HG03103 (cell line): Measurements from ENCODE around the gene ATP6V1G2.
"Not testable (repeated sequence)": the region's sequence is repeated elsewhere in the genome, so short reads cannot be mapped to it uniquely, and the experiment has no call there.

ENCODE experiments used
- ATAC-seq: cut with Tn5 transposase; IDR thresholded peaks from one replicate; pipeline ENCODE4 v1.9.1; 2021; ENCODE audit warnings: low read depth; ENCODE audit not compliant: unreplicated experiment

ATP6V1G2 gene

DNA sequence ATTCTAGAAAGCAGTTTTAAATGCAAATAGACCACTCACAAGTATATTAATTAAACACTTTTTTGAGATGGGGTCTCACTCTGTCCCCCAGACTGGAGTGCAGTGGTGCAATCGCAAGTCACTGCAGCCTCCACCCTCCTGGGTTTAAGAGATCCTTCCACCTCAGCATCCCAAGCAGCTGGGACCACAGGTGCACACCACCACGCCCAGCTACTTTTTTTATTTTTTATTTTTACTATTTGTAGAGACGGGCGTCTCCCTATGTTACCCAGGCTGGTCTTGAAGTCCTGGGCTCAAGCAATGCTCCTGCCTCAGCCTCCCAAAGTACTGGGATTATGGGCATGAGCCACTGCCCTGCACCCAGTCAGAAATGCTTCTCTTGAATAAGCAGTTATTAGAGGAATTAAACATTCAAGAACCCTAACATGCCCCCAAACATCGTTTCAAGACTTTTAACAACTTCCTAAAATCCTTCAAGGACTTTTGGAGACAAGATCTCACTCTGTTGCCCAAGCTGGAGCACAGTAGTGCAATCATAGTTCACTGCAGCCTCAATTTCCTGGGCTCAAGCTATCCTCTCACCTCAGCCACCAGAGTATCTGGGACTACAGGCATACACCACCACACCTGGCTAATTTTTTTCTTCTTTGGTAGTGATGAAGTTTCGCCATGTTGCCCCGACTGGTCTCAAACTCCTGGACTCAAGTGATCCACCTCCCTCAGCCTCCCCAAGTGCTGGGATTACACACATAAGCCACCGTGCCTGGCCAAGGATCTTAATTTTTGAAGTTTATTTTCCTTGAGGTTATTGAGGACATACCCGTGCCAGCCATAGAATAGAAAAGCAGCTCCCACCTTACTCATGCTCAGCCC is 14.4 kb downstream of the ATP6V1G2 start:
- no peak for ATAC-seq

DNA sequence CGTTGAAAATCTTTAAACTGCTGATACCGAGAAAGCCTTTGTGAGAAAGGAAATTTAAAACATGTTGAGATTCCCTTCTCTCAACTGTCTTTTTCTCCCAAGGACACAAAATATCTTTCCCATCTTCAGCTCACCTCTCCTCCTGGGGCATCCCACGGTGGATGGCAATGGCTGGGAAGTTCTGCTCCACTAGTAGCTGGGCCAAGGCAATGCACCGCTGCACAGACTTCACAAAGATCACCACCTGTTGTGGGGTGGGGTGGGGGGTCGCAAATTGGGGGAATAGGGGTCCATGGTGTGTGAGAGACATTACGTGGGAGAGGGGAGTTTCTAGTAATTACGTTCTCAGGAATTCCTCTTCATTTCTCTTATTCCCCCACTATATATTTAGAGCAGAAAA is 15.2 kb downstream of the ATP6V1G2 start:
- ATAC-seq, result no peak

DNA sequence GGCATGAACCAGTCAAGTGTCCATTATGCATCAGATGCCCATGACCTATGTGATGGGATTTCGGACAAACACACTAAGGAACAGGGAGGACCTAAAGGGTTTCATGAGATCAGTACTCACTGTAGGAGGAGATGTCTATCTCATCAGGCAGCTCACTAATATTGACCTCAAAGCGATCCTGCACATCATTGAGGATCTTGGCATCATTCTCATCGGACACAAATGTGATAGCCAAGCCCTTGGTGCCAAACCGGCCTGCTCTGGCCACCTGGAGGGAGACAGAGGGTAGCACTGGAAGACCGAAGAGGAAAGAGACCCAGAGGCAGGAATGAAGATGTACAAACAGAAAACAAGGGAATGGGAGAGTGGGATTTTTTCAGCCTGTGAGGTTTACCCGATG is 15.7 kb downstream of the ATP6V1G2 start:
- ATAC-seq, result no peak

DNA sequence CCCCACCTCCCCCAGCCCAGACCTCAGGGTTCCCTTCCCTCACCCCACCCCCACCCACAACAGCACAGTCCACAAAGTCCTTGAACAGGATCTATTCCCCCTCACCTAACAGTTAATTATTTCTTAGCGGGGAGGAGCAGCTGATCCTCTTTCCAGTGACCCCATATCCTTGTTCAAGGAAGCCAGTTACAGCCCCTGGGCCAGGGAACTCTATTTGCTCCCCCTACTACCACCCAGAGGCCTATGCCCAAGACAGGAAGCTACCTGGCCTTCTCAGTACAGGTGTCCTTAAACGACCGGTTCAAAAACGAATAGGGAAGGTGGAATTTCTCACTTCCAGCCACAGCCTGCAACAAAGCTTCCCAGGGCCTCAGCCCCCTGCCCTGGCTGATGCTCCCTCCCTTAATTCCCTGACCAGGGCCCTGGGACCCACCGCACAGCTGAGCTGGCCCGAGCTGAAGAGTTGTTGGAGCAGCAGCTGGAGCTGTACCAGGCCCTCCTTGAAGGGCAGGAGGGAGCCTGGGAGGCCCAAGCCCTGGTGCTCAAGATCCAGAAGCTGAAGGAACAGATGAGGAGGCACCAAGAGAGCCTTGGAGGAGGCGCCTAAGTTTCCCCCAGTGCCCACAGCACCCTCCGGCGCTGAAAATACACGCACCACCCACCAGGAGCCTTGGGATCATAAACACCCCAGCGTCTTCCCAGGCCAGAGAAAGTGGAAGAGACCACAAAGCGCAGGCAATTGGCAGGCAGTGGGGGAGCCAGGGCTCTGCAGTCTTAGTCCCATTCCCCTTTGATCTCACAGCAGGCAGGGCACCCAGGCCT is 16.9 kb downstream of the ATP6V1G2 start:
- no peak for ATAC-seq

DNA sequence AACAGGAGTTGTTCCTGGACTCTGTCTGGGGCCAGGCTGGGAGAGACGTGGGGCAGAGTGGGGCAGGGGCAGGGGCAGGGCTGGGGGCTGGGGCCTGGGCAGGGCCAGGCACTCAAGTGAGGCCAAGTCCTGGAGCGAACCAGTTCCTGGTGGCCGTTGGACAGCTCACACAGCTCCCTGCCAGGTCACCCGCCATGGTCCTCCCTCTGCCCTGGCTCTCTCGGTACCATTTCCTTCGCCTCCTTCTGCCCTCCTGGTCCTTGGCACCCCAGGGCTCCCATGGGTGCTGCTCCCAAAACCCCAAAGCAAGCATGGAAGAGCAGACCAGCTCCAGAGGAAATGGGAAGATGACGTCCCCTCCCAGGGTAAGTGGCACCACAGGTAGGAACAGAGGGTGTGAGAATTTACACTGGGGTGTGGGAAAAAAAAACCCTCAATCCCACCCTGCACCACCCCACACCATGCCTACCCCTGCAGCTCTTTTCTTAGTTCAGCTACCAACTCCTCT is 17.5 kb downstream of the ATP6V1G2 start, which contains the start of gene MCCD1:
Gene MCCD1, plus strand, starts transcription at position 142 of the 508 bp plus-strand sequence. Its CDS starts 53 bp downstream, at position 195.
- ATAC-seq, result no peak

DNA sequence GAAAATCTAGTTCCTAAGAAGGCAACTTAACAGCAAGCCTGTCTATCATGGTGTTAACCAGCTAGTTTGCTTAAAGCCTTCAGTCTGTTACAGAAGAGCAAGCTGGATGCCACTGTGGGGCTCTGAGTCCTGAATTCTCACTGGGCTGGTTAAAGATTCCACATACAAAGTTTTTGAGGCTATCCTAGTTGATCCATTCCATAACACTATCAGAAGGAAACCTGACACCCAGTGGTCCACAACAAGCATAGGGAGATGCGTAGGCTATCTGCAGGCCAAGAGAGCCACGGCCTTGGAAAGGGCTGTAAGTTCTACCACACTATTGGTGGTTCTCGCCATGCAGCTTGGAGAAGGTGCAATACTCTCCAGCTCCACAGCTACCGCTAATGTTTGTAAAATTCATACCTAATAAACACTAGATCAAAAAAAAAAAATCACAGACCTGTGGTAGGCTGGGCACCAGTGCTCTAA is 18.1 kb downstream of the ATP6V1G2 start:
- no peak for ATAC-seq

DNA sequence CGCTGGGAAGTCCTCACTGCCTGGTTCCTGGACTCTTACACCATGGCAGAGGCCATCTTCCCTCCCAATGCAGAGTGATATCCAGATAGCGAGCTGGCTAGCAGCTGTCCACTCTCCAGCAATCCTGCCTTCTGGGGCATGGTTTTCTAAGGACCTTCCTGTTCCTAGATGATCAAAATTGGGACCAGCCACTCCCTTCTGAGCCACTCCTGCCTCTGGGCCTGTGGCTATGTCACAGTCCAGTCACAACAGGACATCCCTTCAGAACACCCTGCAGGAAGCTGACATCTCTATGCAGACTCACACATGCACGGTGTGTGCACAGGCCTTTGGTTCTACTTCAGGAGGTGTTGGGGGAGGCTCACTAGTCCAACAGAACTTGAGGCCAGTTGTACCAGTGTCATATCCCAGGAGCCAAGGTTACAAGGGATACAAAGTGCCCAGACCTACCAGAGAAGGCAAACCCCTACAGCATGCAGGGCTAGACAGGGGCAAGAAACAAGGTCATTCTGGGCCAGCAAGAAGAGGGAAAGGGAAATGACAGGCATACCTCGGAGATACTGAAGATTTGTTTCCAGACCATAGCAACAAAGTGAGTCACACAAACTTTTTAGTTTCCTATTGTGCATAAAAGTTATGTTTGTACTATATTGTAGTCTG is 20.3 kb downstream of the ATP6V1G2 start:
- ATAC-seq, result no peak

DNA sequence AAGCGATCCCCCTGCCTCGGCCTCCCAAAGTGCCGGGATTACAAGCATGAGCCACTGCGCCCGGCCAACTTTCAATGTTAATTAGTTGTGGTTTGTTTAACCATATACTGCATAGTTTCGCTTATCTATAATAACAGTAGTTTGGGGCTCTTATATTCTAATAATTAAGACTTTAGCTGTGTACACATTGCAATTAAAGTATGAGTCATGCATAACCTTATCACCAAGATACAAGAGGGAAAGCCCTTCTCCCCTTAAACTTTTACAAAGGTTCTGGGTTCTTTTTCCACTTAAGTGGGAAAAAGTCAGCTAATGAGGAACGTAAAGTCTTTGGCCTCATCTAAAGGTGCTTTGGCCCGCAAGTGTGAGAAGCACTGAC is 20.9 kb downstream of the ATP6V1G2 start:
- no peak for ATAC-seq

DNA sequence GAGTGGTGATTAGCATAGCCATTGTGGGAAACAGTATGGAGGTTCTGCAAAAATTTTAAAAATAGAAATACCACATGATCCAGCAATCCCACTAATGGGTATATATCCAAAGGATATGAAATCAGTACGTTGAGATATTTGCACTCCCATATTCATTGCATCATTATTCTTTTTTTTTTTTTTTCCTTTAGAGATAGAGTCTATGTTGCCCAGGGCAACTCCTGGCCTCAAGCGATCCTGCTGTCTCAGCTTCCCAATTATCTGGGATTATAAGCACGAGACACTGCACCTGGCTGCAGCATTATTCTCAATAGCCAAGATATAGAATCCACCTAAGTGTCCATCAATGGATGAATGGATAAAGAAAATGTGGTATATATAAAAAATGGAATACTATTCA is 24.6 kb downstream of the ATP6V1G2 start:
- ATAC-seq, result no peak

DNA sequence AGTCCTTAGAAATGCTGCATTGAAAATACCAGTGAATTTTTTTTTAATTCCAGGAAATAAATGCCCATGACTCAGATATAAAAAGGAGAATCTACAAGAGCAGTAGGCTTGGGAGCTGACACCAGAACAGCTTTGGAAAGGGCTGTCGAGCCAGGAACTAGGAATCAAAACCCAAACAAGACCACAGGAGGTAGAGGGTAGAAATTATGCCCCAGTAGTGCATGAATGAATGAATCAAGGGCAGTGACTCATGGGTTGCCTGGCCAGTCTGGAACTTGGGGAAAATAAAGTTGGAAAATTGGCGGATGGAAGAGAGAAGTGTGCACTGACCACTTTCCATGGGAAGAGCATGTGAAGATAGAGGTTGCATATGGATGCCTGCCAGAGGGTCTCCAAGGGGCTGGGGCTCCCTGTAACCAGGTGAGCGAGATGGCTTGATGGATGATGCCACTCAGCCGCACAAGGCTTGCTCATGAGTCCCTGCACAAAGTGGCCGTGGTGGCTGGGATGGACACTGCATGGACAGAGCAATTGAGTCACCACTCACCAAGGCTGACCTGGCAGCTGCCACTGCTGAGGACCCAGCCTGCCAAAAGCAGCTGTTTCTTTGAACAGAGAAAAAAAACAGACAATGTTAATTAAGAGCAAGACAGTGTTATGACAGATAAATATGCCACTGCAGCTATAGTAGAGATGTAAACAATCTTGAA is 32.8 kb downstream of the ATP6V1G2 start:
- no peak for ATAC-seq

DNA sequence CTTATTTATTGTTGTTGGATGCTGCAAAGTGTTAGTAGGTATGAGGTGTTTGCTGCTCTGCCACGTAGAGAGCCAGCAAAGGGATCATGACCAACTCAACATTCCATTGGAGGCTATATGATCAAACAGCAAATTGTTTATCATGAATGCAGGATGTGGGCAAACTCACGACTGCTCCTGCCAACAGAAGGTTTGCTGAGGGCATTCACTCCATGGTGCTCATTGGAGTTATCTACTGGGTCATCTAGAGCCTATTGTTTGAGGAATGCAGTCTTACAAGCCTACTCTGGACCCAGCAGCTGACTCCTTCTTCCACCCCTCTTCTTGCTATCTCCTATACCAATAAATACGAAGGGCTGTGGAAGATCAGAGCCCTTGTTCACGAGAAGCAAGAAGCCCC is 36.4 kb downstream of the ATP6V1G2 start:
- ATAC-seq, result no peak

DNA sequence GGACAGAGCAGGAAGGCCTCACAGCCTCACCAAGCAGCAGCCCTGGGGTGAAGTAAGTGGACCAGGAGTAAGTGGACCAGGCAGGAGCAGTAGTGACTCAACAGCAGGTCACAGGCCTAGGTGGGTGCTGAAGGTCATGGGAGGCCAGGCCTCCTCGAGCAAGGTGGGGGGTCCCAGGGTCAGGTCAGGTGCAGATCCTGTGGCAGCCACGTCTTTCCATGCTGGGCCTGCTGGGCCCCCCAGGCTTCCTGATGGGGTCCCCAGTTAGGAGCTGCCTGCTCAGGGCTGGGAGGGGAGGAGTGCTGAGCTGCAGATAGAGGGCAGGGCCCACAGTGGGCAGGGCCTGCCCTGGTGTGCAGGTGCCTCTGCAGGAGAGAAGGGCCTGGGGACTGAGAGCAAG is 37.4 kb downstream of the ATP6V1G2 start:
- ATAC-seq, result not testable (repeated sequence)

DNA sequence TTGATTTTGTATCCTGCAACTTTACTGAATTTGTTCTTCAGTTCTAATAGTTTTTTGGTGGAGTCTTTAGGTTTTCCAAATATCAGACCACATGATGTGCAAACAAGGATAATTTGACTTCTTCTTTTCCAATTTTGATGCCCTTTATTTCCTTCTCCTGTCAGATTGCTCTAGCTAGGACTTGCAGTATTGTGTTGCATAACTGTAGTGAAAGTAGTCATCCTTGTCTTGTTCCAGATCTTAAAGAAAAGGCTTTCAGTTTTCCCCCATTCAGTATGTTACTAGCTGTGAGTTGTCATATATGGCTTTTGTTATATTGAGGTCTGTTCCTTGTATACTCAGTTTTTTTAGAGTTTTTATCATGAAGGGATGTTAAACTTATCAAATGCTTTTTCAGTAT is 43.8 kb downstream of the ATP6V1G2 start:
- no peak for ATAC-seq

DNA sequence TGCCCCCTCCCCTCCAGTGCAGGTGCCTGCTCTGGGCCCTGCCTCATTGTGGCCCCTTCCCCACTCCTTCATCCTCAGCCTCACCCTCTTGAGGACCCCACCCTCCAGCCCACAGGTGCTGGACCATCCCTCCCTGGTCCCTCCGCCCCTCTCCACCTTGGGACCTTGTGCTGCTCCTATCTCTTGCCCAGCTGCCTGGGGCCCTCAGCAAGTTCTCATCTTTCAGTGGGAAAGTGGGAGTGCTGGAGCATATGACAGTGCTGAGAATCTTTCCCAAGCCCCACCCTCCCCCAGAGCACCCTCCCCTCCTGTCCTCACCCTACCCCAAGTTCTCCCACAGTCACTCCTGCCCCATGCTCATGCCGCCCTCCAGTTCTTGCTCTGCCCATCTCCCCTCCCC is 46.8 kb downstream of the ATP6V1G2 start:
- not testable (repeated sequence) for ATAC-seq

DNA sequence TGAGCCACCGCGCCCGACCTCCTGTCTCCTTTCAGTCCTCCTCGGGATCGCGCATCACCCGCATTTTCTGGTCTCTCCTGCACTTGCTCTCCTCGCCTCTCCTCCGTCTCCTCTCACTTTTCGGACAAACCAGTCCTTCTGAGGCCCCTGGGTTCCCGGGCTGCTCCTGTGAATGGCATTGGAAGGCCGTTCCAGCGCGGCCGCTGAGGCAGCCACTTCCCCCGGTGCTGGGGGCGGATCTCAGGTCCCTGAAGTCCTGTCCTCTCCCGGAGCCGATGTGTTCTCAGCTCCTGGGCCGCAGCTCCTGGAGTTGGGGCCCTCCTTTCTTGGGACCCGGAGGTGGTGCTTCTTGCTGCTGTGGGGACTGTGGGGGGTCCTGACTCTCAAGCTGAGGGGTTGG is 47.7 kb downstream of the ATP6V1G2 start:
- no peak for ATAC-seq

DNA sequence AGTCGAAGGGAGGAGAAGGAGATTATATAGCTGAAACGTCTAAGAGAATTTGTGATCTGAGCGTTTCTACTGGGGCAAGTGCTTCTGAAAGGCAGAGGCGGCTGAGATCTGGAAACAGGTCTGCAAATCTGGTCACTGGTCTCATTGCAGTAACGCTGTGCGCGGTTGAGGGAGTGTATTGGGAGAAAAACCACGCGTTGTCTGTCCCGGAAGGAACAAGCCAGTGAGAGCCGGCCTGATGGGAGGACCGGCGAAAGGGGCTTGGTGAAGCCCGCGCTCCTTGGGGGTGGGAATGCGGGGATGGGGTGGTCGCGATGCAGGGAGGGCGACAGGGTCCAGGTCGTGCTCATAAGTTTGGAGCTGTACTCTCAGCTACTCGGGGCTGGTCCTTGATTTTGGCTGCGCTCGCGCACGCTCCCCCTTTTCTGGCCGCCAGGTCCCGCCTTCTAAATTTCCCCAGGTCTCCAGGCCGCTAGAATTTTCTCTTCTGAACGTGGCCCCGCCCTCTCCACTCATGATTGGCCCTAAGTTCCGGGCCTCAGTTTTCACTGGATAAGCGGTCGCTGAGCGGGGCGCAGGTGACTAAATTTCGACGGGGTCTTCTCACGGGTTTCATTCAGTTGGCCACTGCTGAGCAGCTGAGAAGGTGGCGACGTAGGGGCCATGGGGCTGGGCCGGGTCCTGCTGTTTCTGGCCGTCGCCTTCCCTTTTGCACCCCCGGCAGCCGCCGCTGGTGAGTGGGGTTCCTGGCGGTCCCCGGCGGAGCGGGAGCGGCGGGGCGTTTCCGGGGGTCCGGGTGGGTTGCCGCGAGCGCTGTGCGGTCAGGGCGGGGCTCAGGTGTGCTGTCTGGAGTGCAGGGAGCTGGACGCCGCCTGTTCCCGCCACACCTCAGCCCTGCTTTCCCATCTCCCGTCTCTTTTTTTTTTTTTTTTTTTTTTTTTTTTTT is 48.6 kb downstream of the ATP6V1G2 start, which contains the start of gene MICB:
Gene MICB, plus strand, starts transcription at position 615 of the 946 bp plus-strand sequence. Its CDS starts 49 bp downstream, at position 664.
- peak; percentile 45 for ATAC-seq

DNA sequence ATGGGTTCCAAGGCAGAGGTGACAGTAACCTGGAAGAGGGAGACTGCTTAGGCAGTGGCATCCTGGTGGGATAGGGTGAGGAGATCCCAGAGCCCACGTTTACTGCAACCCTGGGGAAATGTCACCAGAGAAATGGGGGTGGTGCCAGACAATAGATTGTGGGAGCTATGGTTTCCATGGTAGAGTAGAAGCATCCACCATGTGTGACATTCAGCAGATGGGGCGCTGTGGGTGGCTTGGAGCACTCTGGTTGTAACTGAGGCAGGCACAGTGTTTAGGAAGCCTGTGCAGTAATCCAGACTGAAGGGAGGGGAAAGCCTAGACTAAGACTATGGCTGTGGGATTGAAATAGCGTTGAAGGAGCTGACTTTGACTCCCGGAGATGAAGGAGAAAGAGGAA is 49.6 kb downstream of the ATP6V1G2 start:
- not testable (repeated sequence) for ATAC-seq

DNA sequence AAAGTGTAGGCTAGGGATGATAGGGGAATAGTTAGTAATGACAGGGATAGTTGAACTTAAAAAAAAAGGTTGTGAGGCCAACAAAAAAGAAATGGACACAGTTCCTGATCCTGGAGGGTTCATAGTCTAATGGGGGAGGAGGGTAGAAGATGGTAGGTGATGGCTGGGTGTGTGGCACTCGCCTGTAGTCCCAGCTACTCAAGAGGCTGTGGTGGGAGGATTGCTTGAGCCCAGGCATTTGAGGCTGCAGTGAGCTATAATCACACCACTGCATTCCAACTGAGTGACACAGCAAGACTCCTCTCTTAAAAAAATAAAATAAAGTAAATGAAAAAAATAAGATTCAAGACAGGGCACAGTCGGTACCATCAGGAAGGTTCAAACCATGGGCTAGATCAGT is 50.8 kb downstream of the ATP6V1G2 start:
- no peak for ATAC-seq
